ENCODE results near the gene KIF22.

KIF22 gene

GRCh38 chr16:29839822-29840221 lies 49.3 kb downstream of the KIF22 start:
- Histone ChIP-seq H3K27me3 (ENCODE audit: control insufficient read depth in 5 of 5, insufficient read depth in 4 of 5, low read length in 5 of 5) (no peaks in the 10 kb centered on the region), H3K9me3 (ENCODE audit: control insufficient read depth in 5 of 5, low read length in 5 of 5) (no peaks in the 10 kb centered on the region), H3K27ac (ENCODE audit: low read depth, low read length) (no peak overlapping the region), H3K4me1 (ENCODE audit: control insufficient read depth in 5 of 5, insufficient read depth in 5 of 5, low read length in 5 of 5) (peaks cover 0 to 4% (median 3%) of the 10 kb centered on the region in 5 donors), H3K9ac (ENCODE audit: low read length in 5 of 5) (no peak overlapping the region), H3K36me3 (ENCODE audit: control insufficient read depth in 5 of 5, insufficient read depth in 5 of 5, low read length in 5 of 5) (peaks cover 0 to 93% (median 75%) of the 10 kb centered on the region in 5 donors), H3K4me3 (ENCODE audit: low read depth in 1 of 5, low read length in 5 of 5) (no peak overlapping the region)

DNA sequence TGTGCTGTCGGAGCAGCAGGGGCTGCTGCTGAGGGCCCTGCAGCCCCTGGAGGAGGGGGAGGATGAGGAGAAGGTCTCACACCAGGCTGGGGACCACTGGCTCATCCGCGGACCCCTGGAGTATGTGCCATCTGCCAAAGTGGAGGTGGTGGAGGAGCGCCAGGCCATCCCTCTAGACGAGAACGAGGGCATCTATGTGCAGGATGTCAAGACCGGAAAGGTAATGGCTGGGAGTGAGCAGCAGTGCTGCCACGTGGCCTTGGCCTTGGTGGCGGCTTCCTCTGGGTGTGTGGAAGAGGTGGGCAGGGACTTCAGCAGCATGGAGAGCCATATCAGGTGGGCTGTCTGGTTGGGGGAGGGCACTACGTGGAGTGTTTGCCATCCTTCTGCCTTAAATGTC lies 49.7 kb downstream of the KIF22 start:
- no peaks in the 10 kb centered on the region for H3K27me3 ChIP-seq (ENCODE audit: control insufficient read depth in 5 of 5, insufficient read depth in 4 of 5, low read length in 5 of 5)
- peaks cover 0 to 7% (median 4%) of the 10 kb centered on the region in 5 donors for H3K4me1 ChIP-seq (ENCODE audit: control insufficient read depth in 5 of 5, insufficient read depth in 5 of 5, low read length in 5 of 5)
- H3K9ac ChIP-seq (ENCODE audit: low read length in 5 of 5): no peak overlapping the region
- H3K36me3 ChIP-seq (ENCODE audit: control insufficient read depth in 5 of 5, insufficient read depth in 5 of 5, low read length in 5 of 5): peaks cover 0 to 93% (median 76%) of the 10 kb centered on the region in 5 donors
- H3K27ac ChIP-seq (ENCODE audit: low read depth, low read length): no peak overlapping the region
- no peaks in the 10 kb centered on the region for H3K9me3 ChIP-seq (ENCODE audit: control insufficient read depth in 5 of 5, low read length in 5 of 5)
- no peak overlapping the region for H3K4me3 ChIP-seq (ENCODE audit: low read depth in 1 of 5, low read length in 5 of 5)

DNA sequence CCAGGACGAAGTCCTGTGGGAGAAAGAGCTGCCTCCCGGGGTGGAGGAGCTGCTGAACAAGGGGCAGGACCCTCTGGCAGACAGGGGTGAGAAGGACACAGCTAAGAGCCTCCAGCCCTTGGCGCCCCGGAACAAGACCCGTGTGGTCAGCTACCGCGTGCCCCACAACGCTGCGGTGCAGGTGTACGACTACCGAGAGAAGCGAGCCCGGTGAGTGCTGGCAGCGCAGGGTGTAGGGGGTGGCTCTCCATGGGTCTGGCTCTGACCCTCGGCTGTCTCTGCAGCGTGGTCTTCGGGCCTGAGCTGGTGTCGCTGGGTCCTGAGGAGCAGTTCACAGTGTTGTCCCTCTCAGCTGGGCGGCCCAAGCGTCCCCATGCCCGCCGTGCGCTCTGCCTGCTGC lies 51.1 kb downstream of the KIF22 start:
- Histone ChIP-seq H3K4me3 (ENCODE audit: low read depth in 1 of 5, low read length in 5 of 5) (no peak overlapping the region), H3K9me3 (ENCODE audit: control insufficient read depth in 5 of 5, low read length in 5 of 5) (no peaks in the 10 kb centered on the region), H3K36me3 (ENCODE audit: control insufficient read depth in 5 of 5, insufficient read depth in 5 of 5, low read length in 5 of 5) (peaks cover 0 to 95% (median 81%) of the 10 kb centered on the region in 5 donors), H3K4me1 (ENCODE audit: control insufficient read depth in 5 of 5, insufficient read depth in 5 of 5, low read length in 5 of 5) (peaks cover 0 to 9% (median 4%) of the 10 kb centered on the region in 5 donors), H3K27ac (ENCODE audit: low read depth, low read length) (no peak overlapping the region), H3K9ac (ENCODE audit: low read length in 5 of 5) (no peak overlapping the region), H3K27me3 (ENCODE audit: control insufficient read depth in 5 of 5, insufficient read depth in 4 of 5, low read length in 5 of 5) (no peaks in the 10 kb centered on the region)

GRCh38 chr16:29842732-29843346 lies 52.3 kb downstream of the KIF22 start:
- Histone ChIP-seq H3K9me3 (ENCODE audit: control insufficient read depth in 5 of 5, low read length in 5 of 5) (no peaks in the 10 kb centered on the region), H3K27me3 (ENCODE audit: control insufficient read depth in 5 of 5, insufficient read depth in 4 of 5, low read length in 5 of 5) (no peaks in the 10 kb centered on the region), H3K27ac (ENCODE audit: low read depth, low read length) (no peak overlapping the region), H3K4me3 (ENCODE audit: low read depth in 1 of 5, low read length in 5 of 5) (no peak overlapping the region), H3K36me3 (ENCODE audit: control insufficient read depth in 5 of 5, insufficient read depth in 5 of 5, low read length in 5 of 5) (peaks cover 0 to 95% (median 80%) of the 10 kb centered on the region in 5 donors), H3K4me1 (ENCODE audit: control insufficient read depth in 5 of 5, insufficient read depth in 5 of 5, low read length in 5 of 5) (peaks cover 0 to 9% (median 4%) of the 10 kb centered on the region in 5 donors), H3K9ac (ENCODE audit: low read length in 5 of 5) (no peak overlapping the region)

- H3K9ac ChIP-seq (ENCODE audit: low read length in 5 of 5): no peak overlapping the region
- peaks cover 0 to 9% (median 4%) of the 10 kb centered on the region in 5 donors for H3K4me1 ChIP-seq (ENCODE audit: control insufficient read depth in 5 of 5, insufficient read depth in 5 of 5, low read length in 5 of 5)
- peaks cover 0 to 92% (median 74%) of the 10 kb centered on the region in 5 donors for H3K36me3 ChIP-seq (ENCODE audit: control insufficient read depth in 5 of 5, insufficient read depth in 5 of 5, low read length in 5 of 5)
- H3K27ac ChIP-seq (ENCODE audit: low read depth, low read length): no peak overlapping the region
- no peaks in the 10 kb centered on the region for H3K9me3 ChIP-seq (ENCODE audit: control insufficient read depth in 5 of 5, low read length in 5 of 5)
- H3K4me3 ChIP-seq (ENCODE audit: low read depth in 1 of 5, low read length in 5 of 5): no peak overlapping the region
- no peaks in the 10 kb centered on the region for H3K27me3 ChIP-seq (ENCODE audit: control insufficient read depth in 5 of 5, insufficient read depth in 4 of 5, low read length in 5 of 5)
These were observed 53.4 kb downstream of the KIF22 start for GRCh38 chr16:29843931-29844330.

DNA sequence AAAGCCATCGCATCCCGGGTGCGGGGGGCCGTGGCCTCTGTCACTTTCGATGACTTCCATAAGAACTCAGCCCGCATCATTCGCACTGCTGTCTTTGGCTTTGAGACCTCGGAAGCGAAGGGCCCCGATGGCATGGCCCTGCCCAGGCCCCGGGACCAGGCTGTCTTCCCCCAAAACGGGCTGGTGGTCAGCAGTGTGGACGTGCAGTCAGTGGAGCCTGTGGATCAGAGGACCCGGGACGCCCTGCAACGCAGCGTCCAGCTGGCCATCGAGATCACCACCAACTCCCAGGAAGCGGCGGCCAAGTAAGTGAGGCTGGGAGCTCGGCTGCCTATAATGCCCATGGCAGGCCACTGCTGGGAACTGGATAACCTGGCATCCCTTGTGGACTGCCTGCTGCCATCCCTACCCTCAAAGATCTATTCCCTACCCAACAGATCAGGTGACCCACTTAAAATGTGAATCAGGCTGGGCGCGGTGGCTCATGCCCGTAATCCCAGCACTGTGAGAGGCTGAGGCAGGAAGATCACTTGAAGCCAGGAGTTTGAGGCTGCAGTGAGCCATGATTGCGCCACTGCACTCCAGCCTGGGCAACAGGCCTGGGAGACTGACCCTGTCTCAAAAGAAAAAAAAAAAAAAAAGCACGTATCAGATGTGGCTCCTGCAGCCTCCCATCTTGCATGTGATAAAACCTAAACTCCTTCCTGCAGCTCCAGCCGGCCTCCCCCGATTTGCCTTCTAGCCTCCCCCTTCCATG lies 54.2 kb downstream of the KIF22 start:
- H3K27me3 ChIP-seq (ENCODE audit: control insufficient read depth in 5 of 5, insufficient read depth in 4 of 5, low read length in 5 of 5): no peaks in the 10 kb centered on the region
- peaks cover 0 to 9% (median 7%) of the 10 kb centered on the region in 5 donors for H3K4me1 ChIP-seq (ENCODE audit: control insufficient read depth in 5 of 5, insufficient read depth in 5 of 5, low read length in 5 of 5)
- no peaks in the 10 kb centered on the region for H3K9me3 ChIP-seq (ENCODE audit: control insufficient read depth in 5 of 5, low read length in 5 of 5)
- peaks cover 0 to 84% (median 70%) of the 10 kb centered on the region in 5 donors for H3K36me3 ChIP-seq (ENCODE audit: control insufficient read depth in 5 of 5, insufficient read depth in 5 of 5, low read length in 5 of 5)
- no peak overlapping the region for H3K9ac ChIP-seq (ENCODE audit: low read length in 5 of 5)
- H3K4me3 ChIP-seq (ENCODE audit: low read depth in 1 of 5, low read length in 5 of 5): no peak overlapping the region
- no peak overlapping the region for H3K27ac ChIP-seq (ENCODE audit: low read depth, low read length)

- Histone ChIP-seq H3K27ac (ENCODE audit: low read depth, low read length) (no peak overlapping the region), H3K27me3 (ENCODE audit: control insufficient read depth in 5 of 5, insufficient read depth in 4 of 5, low read length in 5 of 5) (no peaks in the 10 kb centered on the region), H3K9ac (ENCODE audit: low read length in 5 of 5) (no peak overlapping the region), H3K36me3 (ENCODE audit: control insufficient read depth in 5 of 5, insufficient read depth in 5 of 5, low read length in 5 of 5) (peaks cover 0 to 75% (median 61%) of the 10 kb centered on the region in 5 donors), H3K9me3 (ENCODE audit: control insufficient read depth in 5 of 5, low read length in 5 of 5) (no peaks in the 10 kb centered on the region), H3K4me3 (ENCODE audit: low read depth in 1 of 5, low read length in 5 of 5) (no peak overlapping the region), H3K4me1 (ENCODE audit: control insufficient read depth in 5 of 5, insufficient read depth in 5 of 5, low read length in 5 of 5) (peaks cover 0 to 12% (median 7%) of the 10 kb centered on the region in 5 donors)
These were observed 55.1 kb downstream of the KIF22 start for GRCh38 chr16:29845656-29846055.

DNA sequence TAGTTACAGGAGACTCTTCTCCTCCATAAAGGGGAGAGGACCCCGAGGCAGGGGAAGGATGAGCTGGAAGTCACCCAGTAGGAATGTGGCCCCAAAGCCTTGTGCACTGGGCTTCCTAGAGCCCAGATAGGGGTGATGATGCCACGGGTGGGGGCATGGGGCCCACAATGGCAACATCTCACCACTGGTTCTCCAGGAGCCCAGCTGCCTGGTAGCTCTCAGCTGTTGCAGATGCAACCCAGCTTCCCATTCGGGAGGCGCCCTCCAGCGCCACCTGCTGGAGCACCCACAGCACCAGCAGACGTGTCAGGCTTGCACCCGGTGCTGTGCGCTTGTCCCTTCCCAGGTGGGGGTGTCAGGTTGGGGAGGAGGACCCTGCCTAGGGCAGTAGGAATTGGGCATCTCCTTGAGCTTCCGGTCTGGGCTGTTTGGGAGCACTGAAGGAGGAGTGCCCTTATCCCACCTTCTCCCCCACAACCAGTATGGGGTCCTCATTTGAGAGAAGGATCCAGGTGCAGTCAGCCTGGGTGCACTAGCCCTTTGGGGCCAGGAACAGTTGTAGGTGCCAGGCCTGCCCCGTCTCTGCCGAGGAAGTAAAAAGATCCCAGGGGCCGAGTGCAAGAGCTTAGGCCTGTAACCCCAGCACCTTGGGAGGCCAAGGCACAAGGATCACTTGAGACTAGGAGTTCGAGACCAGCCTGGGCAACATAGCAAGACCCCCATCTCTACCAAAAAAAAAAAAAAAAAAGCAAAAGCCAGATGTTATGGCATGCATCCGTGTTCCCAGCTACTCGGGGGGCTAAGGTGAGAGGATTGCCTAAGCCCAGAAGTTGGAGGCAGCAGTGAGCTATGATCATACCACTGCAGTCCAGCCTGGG lies 58.1 kb downstream of the KIF22 start:
- Histone ChIP-seq H3K4me1 (ENCODE audit: control insufficient read depth in 5 of 5, insufficient read depth in 5 of 5, low read length in 5 of 5) (peaks cover 0 to 15% (median 9%) of the 10 kb centered on the region in 5 donors), H3K27ac (ENCODE audit: low read depth, low read length) (no peak overlapping the region), H3K9ac (ENCODE audit: low read length in 5 of 5) (no peak overlapping the region), H3K9me3 (ENCODE audit: control insufficient read depth in 5 of 5, low read length in 5 of 5) (no peaks in the 10 kb centered on the region), H3K36me3 (ENCODE audit: control insufficient read depth in 5 of 5, insufficient read depth in 5 of 5, low read length in 5 of 5) (peaks cover 0 to 47% (median 39%) of the 10 kb centered on the region in 5 donors), H3K27me3 (ENCODE audit: control insufficient read depth in 5 of 5, insufficient read depth in 4 of 5, low read length in 5 of 5) (no peaks in the 10 kb centered on the region), H3K4me3 (ENCODE audit: low read depth in 1 of 5, low read length in 5 of 5) (no peak overlapping the region)

GRCh38 chr16:29849505-29849904 lies 59.0 kb downstream of the KIF22 start:
- Histone ChIP-seq H3K4me1 (ENCODE audit: control insufficient read depth in 5 of 5, insufficient read depth in 5 of 5, low read length in 5 of 5) (peaks cover 0 to 14% (median 9%) of the 10 kb centered on the region in 5 donors), H3K4me3 (ENCODE audit: low read depth in 1 of 5, low read length in 5 of 5) (no peak overlapping the region), H3K36me3 (ENCODE audit: control insufficient read depth in 5 of 5, insufficient read depth in 5 of 5, low read length in 5 of 5) (peaks cover 0 to 38% (median 31%) of the 10 kb centered on the region in 5 donors), H3K27me3 (ENCODE audit: control insufficient read depth in 5 of 5, insufficient read depth in 4 of 5, low read length in 5 of 5) (no peaks in the 10 kb centered on the region), H3K9ac (ENCODE audit: low read length in 5 of 5) (no peak overlapping the region), H3K27ac (ENCODE audit: low read depth, low read length) (no peak overlapping the region), H3K9me3 (ENCODE audit: control insufficient read depth in 5 of 5, low read length in 5 of 5) (no peaks in the 10 kb centered on the region)
